NCI-H1105 treated with DMSO at 0.1 percent for 48 hours (cell line): Measurements from ENCODE around the gene LSS.
"Not testable (repeated sequence)": the region's sequence is repeated elsewhere in the genome, so short reads cannot be mapped to it uniquely, and the experiment has no call there.

Experiments
- DNase-seq: peaks from one replicate; lab custom pipeline; 2025; lab: John Stamatoyannopoulos, UW

Gene LSS

GRCh38 chr21:46185716-46186115 lies 42.9 kb downstream of the LSS start:
- no peak for DNase-seq

GRCh38 chr21:46184625-46185555 lies 43.7 kb downstream of the LSS start:
- DNase-seq: peak; percentile 74

DNA sequence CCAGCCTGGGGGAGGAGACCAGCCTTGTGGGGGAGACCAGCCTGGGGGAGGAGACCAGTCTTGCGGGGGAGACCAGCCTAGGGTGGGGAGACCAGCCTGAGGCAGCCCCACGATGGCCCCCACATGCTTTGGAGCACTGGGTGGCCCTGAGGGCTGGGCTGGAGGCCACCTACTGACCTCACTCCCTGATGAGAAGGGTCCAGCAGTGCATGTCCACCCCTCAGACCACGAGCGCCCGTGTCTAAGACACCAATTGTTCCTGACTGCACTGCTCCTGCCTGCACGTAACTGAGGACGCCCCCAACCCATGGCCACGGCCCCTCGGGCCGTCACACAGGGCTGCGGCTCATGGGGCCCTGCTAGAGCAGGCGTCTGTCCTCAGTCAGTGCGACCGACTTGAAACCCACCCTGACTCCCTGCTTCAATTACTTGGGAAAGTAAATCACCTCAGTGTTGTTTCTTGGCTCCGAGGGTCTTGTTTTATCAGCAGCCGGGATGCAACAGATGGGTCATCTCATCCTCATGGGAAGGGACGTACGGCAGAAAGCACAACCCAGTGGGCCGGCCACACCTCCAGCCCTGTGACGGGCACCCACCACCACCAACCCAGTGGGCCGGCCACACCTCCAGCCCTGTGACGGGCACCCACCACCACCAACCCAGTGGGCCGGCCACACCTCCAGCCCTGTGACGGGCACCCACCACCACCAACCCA lies 44.5 kb downstream of the LSS start, which contains the start of gene SPATC1L:
SPATC1L (minus strand) TSS at position 550 of the 715 bp plus-strand sequence. CDS start 1,643 bp downstream, outside the sequence.
- DNase-seq: peak; percentile 74

GRCh38 chr21:46183337-46183909 lies 45.2 kb downstream of the LSS start:
- not testable (repeated sequence) for DNase-seq

DNA sequence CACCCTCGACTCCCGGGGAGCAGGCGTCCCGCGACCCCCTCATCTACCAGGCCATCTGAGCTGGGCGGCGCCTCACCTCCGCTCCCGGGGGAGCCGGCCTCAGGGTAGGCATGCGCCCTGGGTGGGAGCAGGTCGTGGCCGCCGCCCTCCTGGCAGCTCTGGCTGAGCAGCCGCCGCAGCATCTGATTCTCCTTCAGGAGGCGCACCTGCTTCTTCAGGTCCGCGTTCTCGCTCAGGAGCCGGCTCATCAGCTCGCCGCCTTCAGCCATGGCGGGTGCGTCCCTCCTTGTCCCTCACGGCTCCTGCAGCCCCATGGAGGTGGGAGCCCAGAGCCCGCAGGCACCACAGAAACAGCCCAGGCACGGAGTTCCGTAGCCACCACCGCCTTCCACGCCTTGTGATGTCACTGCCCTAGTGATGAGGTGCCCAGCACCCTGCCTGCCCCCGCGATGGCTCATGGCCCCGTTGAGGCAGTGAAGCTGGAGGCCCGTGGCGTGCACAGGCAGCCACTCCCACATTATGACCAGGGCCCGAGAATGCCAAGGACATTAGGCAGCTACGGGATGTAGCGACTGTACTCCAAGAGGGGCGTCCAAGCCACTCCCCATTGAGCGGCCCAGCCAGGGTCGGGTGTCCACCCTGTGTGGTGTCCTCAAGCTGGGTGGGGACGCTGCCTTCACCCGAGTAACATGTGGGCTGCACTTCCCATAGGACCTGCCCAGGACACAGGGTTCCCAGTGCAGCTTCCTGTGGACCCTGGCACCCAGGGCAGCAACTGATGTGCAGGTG lies 45.8 kb downstream of the LSS start:
- no peak for DNase-seq

DNA sequence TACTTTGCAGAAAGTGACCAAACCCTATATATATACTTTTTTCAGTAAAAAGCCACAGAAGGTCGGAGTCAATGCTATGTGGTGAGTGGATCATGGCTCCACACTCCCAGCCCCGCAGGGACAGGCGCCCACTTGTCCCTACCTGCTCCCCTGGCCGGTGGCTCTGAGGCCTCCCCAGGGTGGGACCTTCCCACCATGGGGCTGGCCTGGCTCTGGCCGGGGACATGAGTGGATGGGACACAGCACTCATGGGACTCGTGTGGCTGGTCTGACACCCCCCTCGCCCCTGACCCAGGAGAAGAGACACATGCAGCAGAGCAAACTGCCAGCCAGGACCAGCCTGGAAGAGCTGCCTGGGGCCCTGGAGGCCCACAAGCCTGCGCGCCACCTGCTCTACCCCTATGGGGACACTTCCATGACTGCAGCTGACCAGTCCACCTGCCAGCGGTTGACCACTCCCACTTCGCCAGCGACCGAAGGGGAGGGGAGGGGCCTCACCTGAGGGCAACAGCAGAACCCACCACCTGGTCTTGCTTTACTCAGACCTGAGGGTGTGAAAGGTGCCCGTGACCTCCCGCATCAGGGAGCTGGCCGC lies 46.5 kb downstream of the LSS start:
- no peak for DNase-seq

DNA sequence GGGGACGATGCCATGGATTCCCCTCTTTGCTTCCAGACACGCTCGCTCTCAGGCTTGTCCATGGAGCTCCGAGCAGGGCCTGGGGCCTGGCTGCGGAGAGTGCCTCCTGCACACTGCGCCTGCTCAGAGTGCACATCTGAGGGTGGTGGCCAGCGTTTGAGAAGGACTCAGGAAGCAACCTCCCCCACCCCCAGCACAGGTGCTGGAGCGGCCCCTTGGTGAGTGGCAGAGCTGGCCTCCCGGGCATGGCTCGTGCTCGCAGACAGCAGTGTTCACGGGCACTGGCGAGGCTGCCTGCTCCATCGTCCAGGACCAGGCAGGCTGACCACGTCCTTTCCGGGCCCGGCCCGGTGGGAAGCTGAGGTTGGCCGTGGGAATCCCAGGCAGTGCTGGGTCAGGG lies 47.1 kb downstream of the LSS start:
- no peak for DNase-seq

DNA sequence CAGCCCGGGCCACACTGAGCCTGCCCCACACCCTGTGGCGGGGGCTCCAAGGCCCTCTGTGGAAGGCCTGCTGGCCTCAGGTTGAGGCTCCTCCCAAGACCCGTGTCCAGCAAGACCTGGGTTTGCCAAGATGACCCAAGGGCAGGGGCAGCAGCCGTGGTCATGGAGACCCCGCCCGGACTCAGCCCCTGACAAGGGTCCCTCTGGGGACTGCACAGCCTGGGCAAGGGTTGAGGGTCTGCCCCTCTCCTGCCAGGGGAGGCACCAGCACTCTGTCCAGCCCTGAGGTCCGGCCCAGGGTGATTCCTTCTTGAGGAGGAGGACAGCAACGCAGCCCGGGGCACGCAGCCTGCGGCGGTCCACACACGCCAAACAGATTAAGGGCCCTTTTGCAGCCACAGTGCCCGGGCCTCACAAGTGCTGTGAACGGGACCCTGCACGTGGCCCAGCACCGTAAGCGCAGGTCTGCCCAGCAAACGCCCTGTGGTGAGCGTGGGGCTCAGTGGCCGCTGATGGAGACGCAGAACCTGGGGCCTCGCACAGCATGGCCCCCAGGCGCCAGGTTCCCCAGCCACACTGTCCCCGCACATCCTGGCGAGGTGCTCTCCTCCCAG lies 47.7 kb downstream of the LSS start:
- DNase-seq: no peak

- no peak for DNase-seq
Observed at GRCh38 chr21:46180079-46180722, 48.4 kb downstream of the LSS start.

DNA sequence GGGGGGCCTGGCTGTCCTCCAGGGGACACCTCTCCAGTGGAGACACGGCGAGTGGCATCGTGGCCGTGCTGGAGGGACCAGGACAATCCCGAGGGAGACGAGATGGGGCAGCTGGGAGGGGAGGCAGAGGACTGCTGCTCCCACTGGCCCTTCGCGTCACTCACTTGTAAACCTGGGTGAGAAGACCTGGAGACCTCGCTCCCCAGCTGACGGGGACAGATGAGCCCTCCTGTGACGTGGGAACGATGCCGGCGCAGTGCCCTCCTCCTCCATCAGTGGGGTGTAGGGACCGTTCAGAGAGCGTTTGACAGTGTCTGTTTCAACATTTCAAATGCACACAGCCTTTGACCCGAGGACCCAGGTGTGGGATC lies 48.9 kb downstream of the LSS start:
- DNase-seq: no peak

GRCh38 chr21:46178961-46179360 lies 49.6 kb downstream of the LSS start:
- no peak for DNase-seq

DNA sequence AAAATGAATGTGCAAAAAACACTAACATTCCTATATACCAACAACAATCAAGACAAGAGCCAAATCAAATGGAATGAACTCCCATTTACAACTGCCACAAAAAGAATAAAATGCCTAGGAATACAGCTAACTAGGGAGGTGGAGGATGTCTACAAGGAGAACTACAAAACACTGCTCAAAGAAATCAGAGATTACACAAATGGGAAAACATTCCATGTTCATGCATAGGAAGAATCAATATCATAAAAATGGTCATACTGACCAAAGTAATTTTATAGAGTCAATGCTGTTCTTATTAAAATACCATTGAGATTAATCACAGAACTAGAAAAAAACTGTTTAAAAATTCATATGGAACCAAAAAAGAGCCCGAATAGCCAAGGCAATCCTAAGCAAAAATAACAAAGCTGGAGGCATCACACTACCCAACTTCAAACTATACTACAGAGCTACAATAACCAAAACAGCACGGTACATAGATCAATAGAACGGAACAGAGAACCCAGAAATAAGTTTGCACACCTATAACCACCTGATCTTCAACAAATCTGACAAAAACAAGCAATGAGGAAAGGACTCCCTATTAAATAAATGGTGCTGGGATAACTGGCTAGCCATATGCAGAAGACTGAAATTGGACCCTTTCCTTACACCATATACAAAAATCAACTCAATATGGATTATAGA lies 52.0 kb downstream of the LSS start:
- DNase-seq: not testable (repeated sequence)

GRCh38 chr21:46173573-46173972 lies 55.0 kb downstream of the LSS start:
- no peak for DNase-seq

DNA sequence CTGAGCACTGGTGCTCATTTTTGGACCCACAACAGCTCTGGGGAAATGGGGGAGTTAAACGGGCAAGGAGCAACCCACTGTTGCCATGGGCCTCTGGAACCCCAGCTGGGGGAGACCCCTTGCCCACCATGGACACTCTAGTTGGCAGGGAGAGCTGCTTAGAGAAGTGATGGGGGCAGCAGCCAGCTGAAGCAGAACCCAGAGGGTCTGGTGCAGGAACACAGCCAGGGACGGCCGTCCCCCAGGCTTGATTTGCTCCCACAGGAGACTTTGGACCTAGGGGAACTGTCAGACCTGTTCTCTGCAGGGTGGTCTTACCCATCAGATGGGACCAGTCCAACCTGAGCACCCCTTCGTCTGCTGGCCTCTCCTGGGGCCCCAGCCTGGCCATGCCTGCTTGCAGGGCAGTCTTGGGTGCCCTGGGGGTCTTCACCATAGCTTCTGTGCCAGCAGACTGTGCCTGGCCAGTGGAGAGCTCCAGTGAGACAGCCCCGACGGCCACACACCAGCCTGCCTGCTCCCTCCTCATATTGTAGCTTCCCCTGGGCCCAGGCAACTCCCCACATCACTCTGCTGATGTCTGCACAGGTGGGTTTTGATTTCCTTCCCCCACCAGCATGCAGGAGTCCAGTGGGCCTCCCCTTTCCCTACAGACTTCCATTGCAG lies 55.6 kb downstream of the LSS start:
- no peak for DNase-seq

DNA sequence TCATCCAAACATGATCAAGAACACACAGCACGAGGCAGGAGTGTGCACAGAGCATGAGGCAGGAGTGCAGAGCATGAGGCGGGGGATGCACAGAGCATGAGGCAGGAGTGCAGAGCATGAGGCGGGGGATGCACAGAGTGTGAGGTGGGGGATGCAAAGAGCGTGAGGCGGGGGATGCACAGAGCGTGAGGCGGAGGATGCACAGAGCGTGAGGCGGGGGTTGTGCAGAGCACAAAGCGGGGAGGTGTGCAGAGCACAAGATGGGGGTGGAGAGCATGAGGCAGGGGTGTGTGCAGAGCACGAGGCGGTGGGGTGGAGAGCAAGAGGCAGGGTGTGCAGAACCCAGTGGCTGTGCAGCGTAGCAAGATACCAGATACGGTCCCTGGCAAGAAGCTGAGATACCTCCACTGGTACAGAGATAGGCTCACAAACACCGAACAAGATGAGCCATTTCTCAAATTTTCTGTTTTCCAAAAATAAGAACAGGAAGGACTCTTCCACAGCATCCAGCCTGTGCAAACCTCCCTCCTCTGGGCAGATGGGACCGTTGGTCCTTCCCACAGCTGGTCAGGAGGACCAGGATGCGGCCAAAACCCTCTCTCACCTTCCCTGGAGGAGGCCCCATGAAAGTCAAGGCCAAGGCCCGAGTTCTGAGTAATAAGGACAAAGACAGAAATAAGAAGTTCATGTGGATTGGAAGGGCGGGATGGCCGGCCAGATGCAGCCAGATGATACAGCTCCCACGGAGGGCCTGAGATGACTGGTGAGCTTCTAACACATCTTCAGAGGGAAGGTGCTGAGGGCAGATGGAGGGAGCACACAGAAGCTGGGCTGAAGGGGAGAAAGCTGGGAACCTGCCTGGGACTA lies 56.3 kb downstream of the LSS start:
- DNase-seq: no peak

- no peak for DNase-seq
Observed at GRCh38 chr21:46171585-46171984, 57.0 kb downstream of the LSS start.

DNA sequence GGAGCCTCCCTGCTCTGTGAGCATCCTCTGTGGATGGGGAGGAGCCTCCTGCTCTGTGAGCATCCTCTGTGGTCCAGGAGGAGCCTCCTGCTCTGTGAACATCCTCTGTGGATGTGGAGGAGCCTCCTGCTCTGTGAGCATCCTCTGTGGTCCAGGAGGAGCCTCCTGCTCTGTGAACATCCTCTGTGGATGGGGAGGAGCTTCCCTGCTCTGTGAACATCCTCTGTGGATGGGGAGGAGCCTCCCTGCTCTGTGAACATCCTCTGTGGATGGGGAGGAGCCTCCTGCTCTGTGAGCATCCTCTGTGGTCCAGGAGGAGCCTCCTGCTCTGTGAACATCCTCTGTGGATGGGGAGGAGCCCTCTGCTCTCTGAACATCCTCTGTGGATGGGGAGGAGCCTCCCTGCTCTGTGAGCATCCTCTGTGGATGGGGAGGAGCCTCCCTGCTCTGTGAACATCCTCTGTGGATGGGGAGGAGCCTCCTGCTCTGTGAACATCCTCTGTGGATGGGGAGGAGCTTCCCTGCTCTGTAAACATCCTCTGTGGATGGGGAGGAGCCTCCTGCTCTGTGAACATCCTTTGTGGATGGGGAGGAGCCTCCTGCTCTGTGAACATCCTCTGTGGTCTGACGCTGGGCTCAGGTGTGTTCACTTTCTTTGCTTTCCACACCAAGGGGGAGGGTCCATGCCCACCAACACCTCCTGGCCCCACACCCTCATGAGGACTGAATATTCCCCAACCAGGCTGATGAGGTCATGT lies 58.0 kb downstream of the LSS start:
- DNase-seq: not testable (repeated sequence)
